Neuronal stem cell (in vitro differentiated cells): ENCODE data around the gene RTL5.

ENCODE experiments used
- DNase-seq: peaks from one replicate; pipeline ENCODE4 v3.0.0-alpha.2; 2013; ENCODE audit warnings: low spot score
- H2AFZ ChIP-seq: one replicate; pipeline ENCODE4 v1.6.1; 2013; ENCODE audit warnings: mild to moderate bottlenecking, low read length, inconsistent platforms
- H2AK5ac ChIP-seq: 2 replicates; pipeline ENCODE4 v1.6.1; 2013; ENCODE audit warnings: low read depth, mild to moderate bottlenecking, inconsistent platforms, low read length, moderate library complexity, mixed read lengths
- H2BK120ac ChIP-seq: 2 replicates; pipeline ENCODE4 v1.6.1; 2013; ENCODE audit warnings: low read depth, mild to moderate bottlenecking, inconsistent platforms, low read length, moderate library complexity, mixed read lengths
- H2BK12ac ChIP-seq: one replicate; pipeline ENCODE4 v1.6.1; 2013; ENCODE audit warnings: low read length, inconsistent platforms
- H2BK15ac ChIP-seq: 2 replicates; pipeline ENCODE4 v1.6.1; 2013; ENCODE audit warnings: mild to moderate bottlenecking, low read length, inconsistent platforms, mixed read lengths
- H2BK5ac ChIP-seq: one replicate; pipeline ENCODE4 v1.6.1; 2013; ENCODE audit warnings: inconsistent platforms, mild to moderate bottlenecking, low read length, moderate library complexity
- H3K14ac ChIP-seq: one replicate; pipeline ENCODE4 v1.6.1; 2013; ENCODE audit warnings: low read length, inconsistent platforms
- H3K18ac ChIP-seq: 2 replicates; pipeline ENCODE4 v1.6.1; 2013; ENCODE audit warnings: low read length, inconsistent platforms
- H3K23ac ChIP-seq: 2 replicates; pipeline ENCODE4 v1.6.1; 2013; ENCODE audit warnings: low read depth, mild to moderate bottlenecking, mixed read lengths, low read length, inconsistent platforms; ENCODE audit not compliant: poor library complexity
- H3K27ac ChIP-seq: replicated peaks from 3 replicates; pipeline ENCODE4 v1.5.1; 2013; ENCODE audit warnings: low read length, inconsistent platforms
- H3K27me3 ChIP-seq, 3 experiments: 2 replicates each; pipeline ENCODE4 v1.6.1; 2013; ENCODE audit warnings: low read length in 3 of 3, mild to moderate bottlenecking in 2 of 3, inconsistent platforms in 1 of 3, low read depth in 1 of 3, mixed read lengths in 1 of 3, moderate library complexity in 1 of 3; ENCODE audit not compliant: control insufficient read depth in 3 of 3, insufficient read depth in 3 of 3
- H3K36me3 ChIP-seq, 2 donors: replicated peaks in 1 of 2; 2 replicates each; pipeline ENCODE4 v1.6.1; 2013; ENCODE audit warnings: low read length in 2 of 2; ENCODE audit not compliant: control insufficient read depth in 2 of 2, insufficient read depth in 2 of 2
- H3K4ac ChIP-seq: 2 replicates; pipeline ENCODE4 v1.6.1; 2013; ENCODE audit warnings: inconsistent platforms, mild to moderate bottlenecking, low read length, moderate library complexity
- H3K4me1 ChIP-seq, 2 donors: 1 replicate in 1 of 2; 2 replicates in 1 of 2; pipeline ENCODE4 v1.6.1; 2013; ENCODE audit warnings: low read length in 2 of 2, low read depth in 1 of 2; ENCODE audit not compliant: control insufficient read depth in 2 of 2, insufficient read depth in 1 of 2
- H3K4me2 ChIP-seq: one replicate; pipeline ENCODE4 v1.6.1; 2013; ENCODE audit warnings: mild to moderate bottlenecking, low read length, inconsistent platforms; ENCODE audit not compliant: insufficient read depth, poor library complexity, severe bottlenecking
- H3K4me3 ChIP-seq, 2 donors: 2 replicates each; pipeline ENCODE4 v1.5.1; 2013; ENCODE audit warnings: low read length in 2 of 2, mild to moderate bottlenecking in 2 of 2, inconsistent platforms in 1 of 2, moderate library complexity in 1 of 2
- H3K79me1 ChIP-seq: one replicate; pipeline ENCODE4 v1.6.1; 2013; ENCODE audit warnings: low read depth, mild to moderate bottlenecking, inconsistent platforms, low read length, moderate library complexity
- H3K9ac ChIP-seq: one replicate; pipeline ENCODE4 v1.6.1; 2013; ENCODE audit warnings: mild to moderate bottlenecking, low read depth, low read length, inconsistent platforms; ENCODE audit not compliant: poor library complexity
- H3K9me3 ChIP-seq, 2 donors: replicated peaks in 1 of 2; 2 replicates each; pipeline versions ENCODE3 to v1.6.1; 2013; ENCODE audit warnings: low read length in 2 of 2, mild to moderate bottlenecking in 2 of 2, inconsistent platforms in 1 of 2, low read depth in 1 of 2, mixed read lengths in 1 of 2, moderate library complexity in 1 of 2; ENCODE audit not compliant: control insufficient read depth in 2 of 2, insufficient read depth in 1 of 2
- H4K8ac ChIP-seq: one replicate; pipeline ENCODE4 v1.6.1; 2013; ENCODE audit warnings: low read depth, mild to moderate bottlenecking, inconsistent platforms, low read length, moderate library complexity
- H4K91ac ChIP-seq: one replicate; pipeline ENCODE4 v1.6.1; 2013; ENCODE audit warnings: low read length, low read depth, mild to moderate bottlenecking, inconsistent platforms; ENCODE audit not compliant: poor library complexity
- WGBS, 2 donors: extraction: QIAGEN DNeasy Blood & Tissue Kit; methylation state at CpG; one replicate each; pipeline ENCODE4 v1.1.7; 2013; ENCODE audit warnings: missing lambda C conversion rate in 2 of 2, mixed read lengths in 1 of 2; ENCODE audit not compliant: insufficient read length in 2 of 2, insufficient replicate concordance in 1 of 2; ENCODE audit errors: extremely low coverage in 2 of 2; 5-methylcytosine and 5-hydroxymethylcytosine counted together

Gene RTL5

DNA sequence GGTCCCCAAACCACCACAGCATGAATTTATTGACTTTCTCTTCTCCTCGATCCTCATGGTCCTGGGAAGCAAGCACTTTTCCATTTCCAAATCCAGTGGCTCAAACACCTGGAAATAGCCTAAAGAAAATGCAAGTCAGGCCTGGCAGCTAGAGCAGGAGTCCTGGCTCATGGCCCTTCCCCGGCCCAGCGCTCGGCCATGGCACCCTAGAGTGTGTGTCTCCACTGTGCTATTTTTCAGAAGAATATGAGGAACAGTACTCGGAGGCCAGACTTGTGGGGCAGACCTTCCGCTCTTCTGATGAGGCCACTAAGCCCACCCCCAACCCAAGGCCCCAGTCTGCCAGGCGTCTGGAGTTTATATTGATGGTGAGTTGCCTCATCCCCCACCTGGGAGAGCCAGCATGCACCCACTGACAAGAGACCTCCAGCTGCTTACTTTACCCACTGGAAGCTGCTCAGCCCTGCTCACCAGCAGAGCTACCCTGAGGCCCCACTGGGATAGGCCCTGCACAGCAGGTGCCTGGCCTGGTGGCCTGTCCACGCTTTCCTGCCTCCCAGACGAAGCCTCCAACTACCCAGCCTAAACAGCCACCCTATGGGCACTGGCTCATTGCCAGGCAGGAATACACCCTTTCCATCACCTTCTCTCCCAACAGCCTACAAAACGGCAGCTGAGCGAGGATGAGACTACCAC, 2.3 kb upstream of the RTL5 start:
- H3K4me2 ChIP-seq = no peak overlapping the region
- WGBS, 2 donors = no CpG with 5 or more reads among the region's 11 CpGs

DNA sequence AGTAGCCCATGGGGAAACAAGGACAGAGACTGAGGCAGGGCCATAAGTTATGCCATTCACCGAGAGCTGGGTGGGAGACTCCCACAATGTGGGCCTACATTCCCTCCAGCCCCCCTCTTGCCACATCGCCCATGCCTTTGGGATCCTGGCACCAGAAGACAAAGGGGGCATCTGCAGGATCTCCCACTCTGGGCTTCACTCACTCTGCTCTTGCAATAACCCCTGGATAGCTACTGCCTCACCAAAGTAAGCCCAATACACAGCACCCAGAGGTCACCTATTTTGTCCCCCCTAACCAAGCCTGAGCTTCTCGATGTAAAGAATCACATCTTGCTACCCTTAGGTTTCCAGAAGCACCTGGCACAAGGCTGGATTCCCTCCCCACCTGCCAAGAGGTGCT, 741 bp upstream of the RTL5 start:
- Histone ChIP-seq H3K23ac (no peak overlapping the region), H2BK15ac (no peak overlapping the region), H3K36me3 (peaks cover 5 to 63% of the 10 kb centered on the region in 2 donors), H3K18ac (peak overlapping the region; percentile 76), H3K14ac (no peak overlapping the region), H2AK5ac (peak overlapping the region; percentile 75), H4K91ac (no peak overlapping the region), H3K27ac (peak overlapping the region; percentile 47), H3K79me1 (no peaks in the 10 kb centered on the region), H2BK5ac (no peak overlapping the region), H3K9ac (no peak overlapping the region), H3K4me3 (peak overlapping the region in 1 of 2 donors; percentile 40), H3K4me2 (peak overlapping the region; percentile 11), H2BK120ac (no peak overlapping the region), H3K27me3 (no peaks in the 10 kb centered on the region), H3K4ac (no peak overlapping the region), H3K4me1 (peaks cover 5 to 11% of the 10 kb centered on the region in 2 donors), H4K8ac (no peak overlapping the region), H2AFZ (no peak overlapping the region), H2BK12ac (no peak overlapping the region), H3K9me3 (peaks cover 5 to 20% of the 10 kb centered on the region in 2 donors)
- no CpG with 5 or more reads among the region's 3 CpGs for WGBS, 2 donors
- DNase-seq = no peak

More for the DNA sequence above, 2.3 kb upstream of the RTL5 start:
- Histone ChIP-seq H2AFZ (no peak overlapping the region), H3K79me1 (no peaks in the 10 kb centered on the region), H2BK120ac (no peak overlapping the region), H3K4me1 (peaks cover 5% of the 10 kb centered on the region in 2 donors), H3K9ac (no peak overlapping the region), H3K36me3 (peaks cover 5 to 74% of the 10 kb centered on the region in 2 donors), H4K8ac (no peak overlapping the region), H3K9me3 (peaks cover 5 to 19% of the 10 kb centered on the region in 2 donors), H3K4me3 (no peak overlapping the region), H3K27ac (no peak overlapping the region), H2BK5ac (no peak overlapping the region), H3K18ac (no peak overlapping the region), H3K4ac (no peak overlapping the region), H2BK15ac (no peak overlapping the region), H4K91ac (no peak overlapping the region), H3K23ac (no peak overlapping the region), H2BK12ac (peak overlapping the region; percentile 22), H3K14ac (no peak overlapping the region), H2AK5ac (no peak overlapping the region), H3K27me3 (no peaks in the 10 kb centered on the region)
- no peak for DNase-seq

DNA sequence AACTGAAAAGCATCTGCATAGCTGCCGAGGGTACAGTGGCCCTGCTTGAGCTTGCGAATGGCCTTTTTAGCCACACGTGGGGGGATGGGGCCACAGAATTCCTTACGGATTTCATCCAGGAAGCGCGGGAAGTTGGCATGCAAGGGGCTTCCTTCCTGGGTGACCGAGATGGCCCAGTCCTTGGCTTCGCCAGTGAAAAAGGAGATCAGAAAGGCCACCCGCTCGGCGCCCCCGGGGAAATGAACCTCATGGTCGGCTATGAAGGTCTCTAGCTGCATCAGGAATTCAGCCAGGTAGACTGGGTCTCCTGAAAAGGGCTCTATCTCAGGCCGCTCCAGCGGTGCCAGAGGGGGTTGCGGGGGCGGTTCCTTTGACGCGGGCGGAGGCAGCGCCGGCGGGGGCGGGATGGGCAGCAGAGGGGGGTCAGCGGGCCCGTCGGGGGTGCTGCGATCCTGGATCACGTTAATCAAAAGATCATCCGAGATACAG, 909 bp downstream of the RTL5 start:
- Histone ChIP-seq H4K91ac (no peak overlapping the region), H3K4ac (no peak overlapping the region), H3K4me1 (peaks cover 12 to 13% of the 10 kb centered on the region in 2 donors), H2BK12ac (no peak overlapping the region), H2AK5ac (no peak overlapping the region), H3K4me3 (peak overlapping the region; percentile 40 to 83), H3K9ac (no peak overlapping the region), H2BK120ac (no peak overlapping the region), H3K27me3 (no peaks in the 10 kb centered on the region), H2BK15ac (no peak overlapping the region), H4K8ac (no peak overlapping the region), H3K79me1 (peaks cover 2% of the 10 kb centered on the region), H2AFZ (no peak overlapping the region), H3K23ac (no peak overlapping the region), H3K14ac (no peak overlapping the region), H3K9me3 (peaks cover 5 to 20% of the 10 kb centered on the region in 2 donors), H2BK5ac (no peak overlapping the region), H3K27ac (no peak overlapping the region), H3K36me3 (peaks cover 5 to 54% of the 10 kb centered on the region in 2 donors), H3K18ac (no peak overlapping the region), H3K4me2 (peak overlapping the region; percentile 69)
- DNase-seq = no peak
- WGBS, 2 donors = no CpG with 5 or more reads among the region's 30 CpGs

DNA sequence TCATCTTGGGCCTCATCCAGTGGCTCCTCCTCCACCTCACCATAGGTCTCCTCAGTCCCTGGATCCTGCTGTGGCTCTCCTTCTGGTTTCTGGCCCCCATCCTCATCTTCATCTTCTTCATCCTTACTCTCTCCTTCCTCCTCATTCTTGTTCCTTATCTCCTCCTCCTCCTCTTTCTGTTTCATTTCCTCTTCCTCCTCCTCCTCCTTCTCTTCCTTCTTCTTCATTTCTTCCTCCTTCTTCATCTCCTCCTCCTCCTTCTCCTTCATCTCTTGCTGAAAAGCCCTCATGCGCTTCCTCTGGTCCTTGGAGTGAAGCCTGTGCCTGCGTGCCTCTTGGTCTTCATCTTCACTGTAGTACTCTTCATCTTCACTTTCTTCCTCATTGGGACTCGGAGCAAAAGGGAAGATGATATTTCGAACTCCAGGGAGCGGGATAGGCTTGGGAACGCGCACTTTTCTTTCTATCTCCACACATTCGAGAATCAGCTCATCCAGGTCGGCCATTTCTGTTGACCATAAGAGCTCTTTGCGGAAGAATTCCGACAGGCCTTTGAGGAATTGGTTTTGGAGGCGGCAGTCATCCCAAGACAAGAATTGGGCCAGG, 1.5 kb downstream of the RTL5 start:
- Histone ChIP-seq H2BK5ac (no peak overlapping the region), H2AFZ (no peak overlapping the region), H2BK15ac (no peak overlapping the region), H2BK12ac (no peak overlapping the region), H3K23ac (no peak overlapping the region), H3K27me3 (no peaks in the 10 kb centered on the region), H3K4me1 (peaks cover 12 to 14% of the 10 kb centered on the region in 2 donors), H2AK5ac (no peak overlapping the region), H3K14ac (no peak overlapping the region), H4K91ac (no peak overlapping the region), H4K8ac (no peak overlapping the region), H3K9me3 (peaks cover 5 to 20% of the 10 kb centered on the region in 2 donors), H3K36me3 (peaks cover 5 to 50% of the 10 kb centered on the region in 2 donors), H3K9ac (no peak overlapping the region), H3K4me2 (no peak overlapping the region), H3K79me1 (peaks cover 2% of the 10 kb centered on the region), H3K18ac (no peak overlapping the region), H3K27ac (no peak overlapping the region), H3K4me3 (no peak overlapping the region), H2BK120ac (no peak overlapping the region), H3K4ac (no peak overlapping the region)
- no CpG with 5 or more reads among the region's 12 CpGs for WGBS, 2 donors
- DNase-seq = no peak
